Neural progenitor cell (in vitro differentiated cells): ENCODE data around the gene MYH7. TPM values are rescaled to one million over a fixed set of nuclear protein-coding genes. Genes with fewer than 3 reads are reported as not detected.

ENCODE experiments used
- DNase-seq: peaks from one replicate; pipeline ENCODE4 v3.0.0-alpha.2; 2016; ENCODE audit warnings: low spot score
- H2AFZ ChIP-seq: fragments of 200-600 bp; sonication (generic); replicated peaks from 2 replicates; pipeline ENCODE4 v1.6.1; 2016; ENCODE audit warnings: antibody characterized with exemption
- H3F3A ChIP-seq: fragments of 200-600 bp; sonication (generic); 2 replicates; pipeline ENCODE4 v1.6.1; 2016; ENCODE audit warnings: antibody characterized with exemption, low read depth
- H3K27ac ChIP-seq: fragments of 200-600 bp; sonication (generic); 2 replicates; pipeline ENCODE4 v1.5.1; 2016; ENCODE audit warnings: mild to moderate bottlenecking
- H3K27me3 ChIP-seq: fragments of 200-600 bp; sonication (generic); 2 replicates; pipeline ENCODE4 v1.6.1; 2016; ENCODE audit warnings: mild to moderate bottlenecking, moderate library complexity
- H3K36me3 ChIP-seq: fragments of 200-600 bp; sonication (generic); 2 replicates; pipeline ENCODE4 v1.5.1; 2016
- H3K4me1 ChIP-seq: fragments of 200-600 bp; sonication (generic); 2 replicates; pipeline ENCODE4 v1.6.1; 2016; ENCODE audit warnings: mixed run types
- H3K4me2 ChIP-seq: fragments of 200-600 bp; sonication (generic); 2 replicates; pipeline ENCODE4 v1.6.1; 2016
- H3K4me3 ChIP-seq: fragments of 200-600 bp; sonication (generic); 2 replicates; pipeline ENCODE4 v1.5.1; 2016
- H3K79me2 ChIP-seq: fragments of 200-600 bp; sonication (generic); 2 replicates; pipeline ENCODE4 v1.6.1; 2016; ENCODE audit warnings: low read depth
- H3K9ac ChIP-seq: fragments of 200-600 bp; sonication (generic); 2 replicates; pipeline ENCODE4 v1.6.1; 2016
- H3K9me3 ChIP-seq: fragments of 200-600 bp; sonication (generic); 2 replicates; pipeline ENCODE4 v1.5.1; 2016; ENCODE audit warnings: low read depth
- H4K20me1 ChIP-seq: fragments of 200-600 bp; sonication (generic); 2 replicates; pipeline ENCODE4 v1.6.1; 2016; ENCODE audit warnings: low read depth
- H3K27ac Mint-ChIP-seq: 3 replicates; pipeline ENCODE4 v1.8.0; 2021; ENCODE audit warnings: mixed read lengths
- H3K27me3 Mint-ChIP-seq: 2 replicates; pipeline ENCODE4 v1.8.0; 2022; ENCODE audit warnings: low read depth, mild to moderate bottlenecking, inconsistent platforms, moderate library complexity, mixed read lengths; ENCODE audit not compliant: insufficient read depth
- H3K36me3 Mint-ChIP-seq: 3 replicates; pipeline ENCODE4 v1.8.0; 2021; ENCODE audit warnings: mixed read lengths
- H3K4me1 Mint-ChIP-seq: 3 replicates; pipeline ENCODE4 v1.8.0; 2021; ENCODE audit warnings: mixed read lengths
- H3K4me3 Mint-ChIP-seq: 3 replicates; pipeline ENCODE4 v1.8.0; 2021; ENCODE audit warnings: mild to moderate bottlenecking, moderate library complexity, mixed read lengths
- H3K9me3 Mint-ChIP-seq: 3 replicates; pipeline ENCODE4 v1.8.0; 2020; ENCODE audit warnings: mixed read lengths
- CTCF ChIP-seq: fragments of 200-600 bp; sonication (generic); IDR thresholded peaks from 2 replicates; pipeline ENCODE4 v1.5.1; 2017; ENCODE audit warnings: antibody characterized with exemption, mild to moderate bottlenecking
- EZH2 ChIP-seq: fragments of 200-600 bp; sonication (generic); IDR thresholded peaks from 2 replicates; pipeline ENCODE4 v1.6.1; 2017; ENCODE audit warnings: antibody characterized with exemption, mild to moderate bottlenecking, moderate library complexity
- EZH2phosphoT487 ChIP-seq: fragments of 200-600 bp; sonication (generic); IDR thresholded peaks from 2 replicates; pipeline ENCODE4 v1.6.1; 2017; ENCODE audit warnings: antibody characterized with exemption
- total RNA-seq: library from RNA; depleted of rRNA; stranded (reverse); fragments of >200 nt; gene quantifications from 2 replicates; pipeline ENCODE4 v1.2.3, GENCODE V29; 2015; ENCODE audit warnings: low replicate concordance

Gene MYH7
- total RNA-seq, 1 donor from 2014 or later: not detected

DNA sequence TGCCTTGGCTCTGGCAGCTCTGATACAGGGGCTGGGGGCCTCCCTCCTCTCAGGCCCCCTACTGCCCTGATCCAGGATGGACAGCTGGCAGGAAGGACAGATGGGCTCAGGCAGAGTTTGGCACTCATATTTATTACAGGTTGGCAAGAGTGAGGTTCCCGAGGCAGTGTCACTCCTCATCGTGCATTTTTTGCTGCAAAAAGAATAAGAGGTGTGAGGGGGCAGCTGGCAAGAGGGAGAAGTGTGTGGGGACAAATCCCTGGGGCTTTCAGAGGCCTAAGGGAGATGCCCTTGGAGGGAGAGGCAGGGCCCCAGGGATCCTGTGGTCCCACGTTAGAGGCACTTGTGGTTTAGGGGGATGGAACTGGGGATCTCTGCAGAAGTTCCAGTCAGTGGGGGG is 53.6 kb downstream of the MYH7 start:
- peaks cover 21% of the 10 kb centered on the region for H3K4me1 Mint-ChIP-seq
- Histone ChIP-seq H3K27me3 (no peaks in the 10 kb centered on the region), H3K4me1 (peaks cover 4% of the 10 kb centered on the region), H3K9ac (no peak overlapping the region), H4K20me1 (no peaks in the 10 kb centered on the region), H2AFZ (no peak overlapping the region), H3K9me3 (no peaks in the 10 kb centered on the region), H3F3A (peaks cover 3% of the 10 kb centered on the region), H3K4me2 (no peak overlapping the region), H3K27ac (no peak overlapping the region), H3K4me3 (no peak overlapping the region), H3K36me3 (no peaks in the 10 kb centered on the region), H3K79me2 (no peaks in the 10 kb centered on the region)
- DNase-seq: no peak
- TF ChIP-seq EZH2phosphoT487: no peak
- no peak for TF ChIP-seq CTCF
- H3K27ac Mint-ChIP-seq: peak overlapping the region; percentile 63
- H3K36me3 Mint-ChIP-seq: no peaks in the 10 kb centered on the region
- no peak overlapping the region for H3K4me3 Mint-ChIP-seq
- H3K9me3 Mint-ChIP-seq: no peaks in the 10 kb centered on the region
- H3K27me3 Mint-ChIP-seq: peaks cover 9% of the 10 kb centered on the region

- no peaks in the 10 kb centered on the region for H3K9me3 Mint-ChIP-seq
- H3K36me3 Mint-ChIP-seq: no peaks in the 10 kb centered on the region
- H3K9ac ChIP-seq: no peak overlapping the region
- H4K20me1 ChIP-seq: no peaks in the 10 kb centered on the region
- H3K27me3 Mint-ChIP-seq: peaks cover 9% of the 10 kb centered on the region
- H3K4me3 ChIP-seq: no peak overlapping the region
- peaks cover 12% of the 10 kb centered on the region for H3F3A ChIP-seq
- H3K27ac ChIP-seq: no peak overlapping the region
- no peak overlapping the region for H3K4me2 ChIP-seq
- peak overlapping the region; percentile 9 for H3K4me3 Mint-ChIP-seq
- TF ChIP-seq EZH2 (no peak), EZH2phosphoT487 (no peak), CTCF (no peak)
- H3K9me3 ChIP-seq: no peaks in the 10 kb centered on the region
- no peaks in the 10 kb centered on the region for H3K79me2 ChIP-seq
- no peaks in the 10 kb centered on the region for H3K36me3 ChIP-seq
- peak overlapping the region; percentile 44 for H3K27ac Mint-ChIP-seq
- no peak overlapping the region for H2AFZ ChIP-seq
- H3K4me1 Mint-ChIP-seq: peaks cover 30% of the 10 kb centered on the region
- no peaks in the 10 kb centered on the region for H3K27me3 ChIP-seq
- H3K4me1 ChIP-seq: peaks cover 13% of the 10 kb centered on the region
- DNase-seq: no peak
These were observed 54.5 kb downstream of the MYH7 start for GRCh38 chr14:23380976-23381375.

- no peak for DNase-seq
- H3K27ac Mint-ChIP-seq: peak overlapping the region; percentile 44
These were observed 55.1 kb downstream of the MYH7 start for GRCh38 chr14:23380197-23380914.

More at GRCh38 chr14:23380197-23380914, 55.1 kb downstream of the MYH7 start:
- H3K27me3 ChIP-seq: no peaks in the 10 kb centered on the region
- Mint-ChIP-seq H3K4me3 (no peak overlapping the region), H3K27me3 (peaks cover 9% of the 10 kb centered on the region), H3K36me3 (no peaks in the 10 kb centered on the region), H3K4me1 (peaks cover 31% of the 10 kb centered on the region), H3K9me3 (no peaks in the 10 kb centered on the region)
- no peak overlapping the region for H3K9ac ChIP-seq
- H3K27ac ChIP-seq: no peak overlapping the region
- TF ChIP-seq CTCF: peak; percentile 2
- no peak for TF ChIP-seq EZH2
- no peaks in the 10 kb centered on the region for H3K79me2 ChIP-seq
- H4K20me1 ChIP-seq: no peaks in the 10 kb centered on the region
- no peaks in the 10 kb centered on the region for H3K36me3 ChIP-seq
- H2AFZ ChIP-seq: no peak overlapping the region
- H3K4me2 ChIP-seq: no peak overlapping the region
- H3K4me1 ChIP-seq: peaks cover 13% of the 10 kb centered on the region
- no peaks in the 10 kb centered on the region for H3K9me3 ChIP-seq
- no peak overlapping the region for H3K4me3 ChIP-seq
- H3F3A ChIP-seq: peaks cover 12% of the 10 kb centered on the region
